HFFc6 (cell line): ENCODE data around the gene SGIP1. TPM values are rescaled to one million over a fixed set of nuclear protein-coding genes. Genes with fewer than 3 reads are reported as not detected.
"Not testable (repeated sequence)": the region's sequence is repeated elsewhere in the genome, so short reads cannot be mapped to it uniquely, and the experiment has no call there.

Source experiments
- DNase-seq: peaks from one replicate; pipeline ENCODE4 v3.0.0-alpha.2; 2018
- H3K27ac Mint-ChIP-seq: 2 replicates; pipeline ENCODE4 v1.8.0; 2020; ENCODE audit warnings: mild to moderate bottlenecking, mixed read lengths
- H3K27me3 Mint-ChIP-seq: 2 replicates; pipeline ENCODE4 v1.8.0; 2021; ENCODE audit warnings: mild to moderate bottlenecking, moderate library complexity, mixed read lengths; ENCODE audit not compliant: insufficient read depth
- H3K36me3 Mint-ChIP-seq: 2 replicates; pipeline ENCODE4 v1.8.0; 2021; ENCODE audit warnings: low read depth, mixed read lengths
- H3K4me1 Mint-ChIP-seq: 2 replicates; pipeline ENCODE4 v1.8.0; 2020; ENCODE audit warnings: low read depth, mixed read lengths
- H3K4me3 Mint-ChIP-seq: 2 replicates; pipeline ENCODE4 v1.8.0; 2020; ENCODE audit warnings: mild to moderate bottlenecking, moderate library complexity, mixed read lengths
- H3K9me3 Mint-ChIP-seq: 2 replicates; pipeline ENCODE4 v1.8.0; 2020; ENCODE audit warnings: mild to moderate bottlenecking, mixed read lengths
- total RNA-seq, 6 experiments: library from RNA; stranded (reverse); fragmentation: NEBNext Ultra II Directional; extraction: Animal tissue kit (Norgen Biotek cat#: 25700); gene quantifications; 2 replicates in 1 of 6; 3 replicates in 5 of 6; pipeline ENCODE4 v1.2.3, GENCODE V29; 2021
- TF ChIP-seq, protein P1 (sequence below): fragments of 200-600 bp; sonication (generic); IDR thresholded peaks from 2 replicates; pipeline ENCODE4 v1.5.0; 2021; ENCODE audit warnings: antibody characterized with exemption, mild to moderate bottlenecking

The SGIP1 gene
- total RNA-seq, 6 experiments from 2014 or later: 53.3 to 72.0 (median 57.9) TPM

DNA sequence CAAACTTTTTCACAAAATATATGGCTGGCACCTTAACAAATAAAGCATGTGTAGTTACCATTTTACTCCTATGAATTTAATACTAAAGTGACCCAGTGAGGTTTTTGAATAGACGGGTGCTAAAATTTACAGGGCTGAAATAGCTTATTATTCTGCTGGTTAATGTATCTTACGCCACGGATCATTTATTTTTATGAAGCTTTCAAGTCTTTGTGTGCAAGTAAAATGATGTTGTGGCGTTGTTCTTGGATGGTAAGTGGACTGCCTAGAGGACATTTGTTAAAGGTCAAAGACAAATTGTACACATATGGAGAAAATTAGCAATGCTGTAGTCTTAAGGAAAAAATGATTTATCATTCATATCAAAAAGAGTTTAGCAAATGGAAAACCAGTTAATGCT, 244.3 kb downstream of the SGIP1 start:
- Mint-ChIP-seq H3K4me3 (no peak overlapping the region; the same call in 1 of the 2 replicates), H3K27me3 (peaks cover 14% of the 10 kb centered on the region), H3K36me3 (no peaks in the 10 kb centered on the region), H3K4me1 (peaks cover 14% of the 10 kb centered on the region; the same call in 1 of the 2 replicates), H3K9me3 (peaks cover 10% of the 10 kb centered on the region), H3K27ac (no peak overlapping the region)
- no peak for DNase-seq
- TF ChIP-seq, protein P1, sequence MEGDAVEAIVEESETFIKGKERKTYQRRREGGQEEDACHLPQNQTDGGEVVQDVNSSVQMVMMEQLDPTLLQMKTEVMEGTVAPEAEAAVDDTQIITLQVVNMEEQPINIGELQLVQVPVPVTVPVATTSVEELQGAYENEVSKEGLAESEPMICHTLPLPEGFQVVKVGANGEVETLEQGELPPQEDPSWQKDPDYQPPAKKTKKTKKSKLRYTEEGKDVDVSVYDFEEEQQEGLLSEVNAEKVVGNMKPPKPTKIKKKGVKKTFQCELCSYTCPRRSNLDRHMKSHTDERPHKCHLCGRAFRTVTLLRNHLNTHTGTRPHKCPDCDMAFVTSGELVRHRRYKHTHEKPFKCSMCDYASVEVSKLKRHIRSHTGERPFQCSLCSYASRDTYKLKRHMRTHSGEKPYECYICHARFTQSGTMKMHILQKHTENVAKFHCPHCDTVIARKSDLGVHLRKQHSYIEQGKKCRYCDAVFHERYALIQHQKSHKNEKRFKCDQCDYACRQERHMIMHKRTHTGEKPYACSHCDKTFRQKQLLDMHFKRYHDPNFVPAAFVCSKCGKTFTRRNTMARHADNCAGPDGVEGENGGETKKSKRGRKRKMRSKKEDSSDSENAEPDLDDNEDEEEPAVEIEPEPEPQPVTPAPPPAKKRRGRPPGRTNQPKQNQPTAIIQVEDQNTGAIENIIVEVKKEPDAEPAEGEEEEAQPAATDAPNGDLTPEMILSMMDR: no peak

DNA sequence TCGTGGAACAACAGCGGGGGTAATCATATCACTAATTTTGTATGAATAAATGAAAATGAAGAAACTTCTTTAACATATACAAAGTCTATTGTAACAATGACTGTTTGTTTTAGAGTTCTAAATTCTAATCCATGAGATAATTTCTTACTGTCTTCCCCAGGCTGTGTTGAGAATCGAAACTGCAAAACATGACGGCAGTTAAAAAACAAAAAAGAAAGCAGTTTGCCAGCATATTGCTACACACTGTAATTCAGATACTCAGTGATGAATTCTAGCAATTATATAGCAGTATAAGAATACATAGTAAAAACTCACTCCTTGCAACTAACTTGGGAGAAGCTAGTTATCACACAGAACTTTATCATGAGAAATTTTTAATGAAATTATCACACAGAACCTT, 245.0 kb downstream of the SGIP1 start:
- Mint-ChIP-seq H3K4me1 (peaks cover 14% of the 10 kb centered on the region; the same call in 1 of the 2 replicates), H3K27me3 (peaks cover 14% of the 10 kb centered on the region), H3K9me3 (peaks cover 11% of the 10 kb centered on the region), H3K36me3 (no peaks in the 10 kb centered on the region), H3K27ac (no peak overlapping the region), H3K4me3 (peak overlapping the region; percentile 59; the same call in 1 of the 2 replicates)
- no peak for DNase-seq
- TF ChIP-seq, protein P1: no peak

DNA sequence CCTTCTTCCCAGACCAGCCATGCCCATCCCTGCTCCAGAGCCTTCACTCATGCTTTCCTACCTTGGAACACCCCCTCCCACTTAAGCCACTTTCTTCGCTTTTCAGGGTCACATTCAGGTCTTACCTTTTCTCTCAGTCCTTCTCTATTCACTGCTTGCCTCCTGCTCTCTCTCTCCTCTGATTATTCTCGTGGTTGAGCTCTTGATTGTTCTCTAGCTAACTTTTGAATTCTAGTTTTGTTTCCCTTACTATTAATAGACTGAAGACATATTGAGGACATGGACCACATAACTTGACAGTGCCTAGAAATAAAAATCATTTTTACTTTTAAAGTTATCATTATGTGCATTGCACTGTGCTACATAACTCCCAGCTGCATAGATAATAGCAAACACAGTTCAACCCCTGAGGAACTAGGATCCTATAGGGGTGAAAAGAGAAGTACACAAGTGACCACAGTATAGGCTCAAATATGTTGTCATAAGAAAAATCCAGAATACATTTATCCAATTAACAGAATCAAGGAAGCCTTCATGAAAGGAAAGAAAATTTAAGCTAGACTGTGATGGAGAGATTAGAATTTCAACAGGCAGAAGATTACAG, 245.6 kb downstream of the SGIP1 start:
- TF ChIP-seq, protein P1: no peak
- H3K27me3 Mint-ChIP-seq: peaks cover 14% of the 10 kb centered on the region
- H3K27ac Mint-ChIP-seq: no peak overlapping the region
- peaks cover 14% of the 10 kb centered on the region; the same call in 1 of the 2 replicates for H3K4me1 Mint-ChIP-seq
- no peaks in the 10 kb centered on the region for H3K36me3 Mint-ChIP-seq
- no peak for DNase-seq
- H3K4me3 Mint-ChIP-seq: peak overlapping the region; percentile 59; the same call in 1 of the 2 replicates
- peaks cover 16% of the 10 kb centered on the region for H3K9me3 Mint-ChIP-seq

DNA sequence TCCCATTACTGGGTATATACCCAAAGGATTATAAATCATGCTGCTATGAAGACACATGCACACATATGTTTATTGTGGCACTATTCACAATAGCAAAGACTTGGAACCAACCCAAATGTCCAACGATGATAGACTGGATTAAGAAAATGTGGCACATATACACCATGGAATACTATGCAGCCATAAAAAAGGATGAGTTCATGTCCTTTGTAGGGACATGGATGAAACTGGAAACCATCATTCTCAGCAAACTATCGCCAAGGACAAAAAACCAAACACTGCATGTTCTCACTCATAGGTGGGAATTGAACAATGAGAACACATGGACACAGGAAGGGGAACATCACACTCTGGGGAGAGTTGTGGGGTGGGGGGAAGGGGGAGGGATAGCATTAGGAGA, 251.8 kb downstream of the SGIP1 start:
- H3K27ac Mint-ChIP-seq, H3K4me3 Mint-ChIP-seq, H3K36me3 Mint-ChIP-seq, DNase-seq, H3K4me1 Mint-ChIP-seq: not testable (repeated sequence)
- Mint-ChIP-seq H3K27me3 (peaks cover 10% of the 10 kb centered on the region), H3K9me3 (peaks cover 11% of the 10 kb centered on the region; the same call in 1 of the 2 replicates)

DNA sequence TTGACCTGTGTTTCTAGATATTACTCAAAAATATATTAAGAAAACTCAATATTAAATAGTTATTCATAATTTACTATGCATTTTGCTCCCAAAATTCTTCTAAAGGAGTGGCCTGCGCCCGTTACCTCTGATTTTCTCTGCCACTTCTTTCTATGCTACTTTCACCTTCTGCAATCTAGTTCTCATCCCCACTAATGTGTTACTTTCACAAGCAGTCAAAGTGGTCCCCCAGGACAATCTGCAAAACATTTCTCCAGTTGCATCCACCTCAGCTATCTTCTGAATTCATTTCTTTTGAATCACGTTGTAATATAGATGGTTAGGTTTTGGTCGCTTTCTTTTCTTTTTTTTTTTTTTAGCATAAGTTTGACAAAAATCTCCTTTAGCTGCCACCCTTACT, 253.7 kb downstream of the SGIP1 start:
- TF ChIP-seq, protein P1: no peak
- Mint-ChIP-seq H3K9me3 (peaks cover 6% of the 10 kb centered on the region; the same call in 1 of the 2 replicates), H3K4me3 (no peak overlapping the region), H3K27ac (no peak overlapping the region), H3K27me3 (peaks cover 2% of the 10 kb centered on the region), H3K36me3 (no peaks in the 10 kb centered on the region), H3K4me1 (peaks cover 7% of the 10 kb centered on the region; the same call in 1 of the 2 replicates)
- DNase-seq: no peak

DNA sequence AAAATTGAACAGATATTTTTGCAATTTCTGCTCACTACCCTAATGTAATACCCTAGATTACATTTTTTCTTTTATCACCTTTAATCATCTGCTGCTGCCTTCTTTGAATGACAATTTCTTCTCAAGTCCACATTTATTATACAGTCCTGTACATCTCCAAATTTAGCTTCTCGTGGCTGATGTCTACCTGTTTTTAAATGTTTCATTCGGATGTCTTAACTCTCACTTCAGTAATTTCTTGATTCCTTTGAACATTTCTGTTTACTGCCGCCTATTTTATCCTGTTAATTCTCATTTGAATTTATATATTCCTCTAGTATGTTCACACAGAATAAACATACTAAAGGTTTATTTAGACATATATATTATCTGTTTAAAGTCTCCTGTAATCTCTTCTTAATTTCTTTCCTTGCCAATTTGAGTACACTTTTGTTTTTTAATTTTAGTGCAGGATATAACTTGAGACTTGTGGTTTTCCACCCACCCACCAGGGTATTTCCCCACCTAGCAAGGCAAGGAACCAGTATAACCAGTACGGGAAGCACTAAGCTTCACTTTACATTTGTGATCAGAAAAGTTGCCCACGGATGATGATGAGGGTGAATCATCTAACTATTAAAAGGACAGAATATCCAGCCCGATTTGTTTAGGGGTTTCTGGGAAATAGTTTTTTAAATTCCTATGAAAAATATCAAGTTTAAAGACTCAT, 254.4 kb downstream of the SGIP1 start:
- H3K9me3 Mint-ChIP-seq: peaks cover 6% of the 10 kb centered on the region; the same call in 1 of the 2 replicates
- H3K4me3 Mint-ChIP-seq: no peak overlapping the region
- peaks cover 7% of the 10 kb centered on the region; the same call in 1 of the 2 replicates for H3K4me1 Mint-ChIP-seq
- H3K36me3 Mint-ChIP-seq: no peaks in the 10 kb centered on the region
- no peak overlapping the region for H3K27ac Mint-ChIP-seq
- DNase-seq: no peak
- TF ChIP-seq, protein P1: no peak
- no peaks in the 10 kb centered on the region; the same call in none of the 2 replicates for H3K27me3 Mint-ChIP-seq
